ENCODE data around the gene IRGC. TPM values are rescaled to one million over a fixed set of nuclear protein-coding genes. Genes with fewer than 3 reads are reported as not detected.
A peak's percentile ranks its signal among the peaks of the same experiment; 100 is the strongest.

The IRGC gene
- total RNA-seq, 1 donor from 2014 or later, result not detected

GRCh38 chr19:43718627-43719377 lies 2.9 kb downstream of the IRGC start:
- ATAC-seq (ENCODE audit: poor library complexity) (no peak), DNase-seq (no peak)
- intact Hi-C loops (cut with DNase I), result no loop called here

GRCh38 chr19:43719378-43719868 lies 3.5 kb downstream of the IRGC start:
- DNase-seq (no peak), ATAC-seq (ENCODE audit: poor library complexity) (no peak)
- intact Hi-C loops (cut with DNase I), result no loop called here

- intact Hi-C loops (cut with DNase I), result no loop called here
- no peak for DNase-seq
- ATAC-seq (ENCODE audit: poor library complexity), result no peak
Observed at GRCh38 chr19:43719918-43720317, 4.0 kb downstream of the IRGC start.

- ATAC-seq (ENCODE audit: poor library complexity), result no peak
- no peak for DNase-seq
- intact Hi-C loops (cut with DNase I), result no loop called here
Observed at GRCh38 chr19:43720936-43721335, 5.1 kb downstream of the IRGC start.

- no peak for DNase-seq
- intact Hi-C loops (cut with DNase I), result no loop called here
Observed at GRCh38 chr19:43721469-43722048, 5.7 kb downstream of the IRGC start.

GRCh38 chr19:43723588-43723987 lies 7.7 kb downstream of the IRGC start:
- DNase-seq, result no peak
- ATAC-seq (ENCODE audit: poor library complexity), result no peak
- intact Hi-C loops (cut with DNase I), result no loop called here

More at GRCh38 chr19:43721469-43722048, 5.7 kb downstream of the IRGC start:
- no peak for ATAC-seq (ENCODE audit: poor library complexity)

GRCh38 chr19:43724896-43725295 lies 9.0 kb downstream of the IRGC start:
- intact Hi-C loops (cut with DNase I), result no loop called here
- DNase-seq (no peak), ATAC-seq (ENCODE audit: poor library complexity) (no peak)

- DNase-seq (no peak), ATAC-seq (ENCODE audit: poor library complexity) (peak; percentile 48)
- intact Hi-C loops (cut with DNase I), result no loop called here
Observed at GRCh38 chr19:43725468-43725867, 9.6 kb downstream of the IRGC start.

GRCh38 chr19:43726736-43727592 lies 11.1 kb downstream of the IRGC start:
- intact Hi-C loops (cut with DNase I), result no loop called here
- ATAC-seq (ENCODE audit: poor library complexity) (peak; percentile 81), DNase-seq (peak; percentile 65)

- ATAC-seq (ENCODE audit: poor library complexity) (no peak), DNase-seq (no peak)
- intact Hi-C loops (cut with DNase I), result no loop called here
Observed at GRCh38 chr19:43727593-43727853, 11.6 kb downstream of the IRGC start.

- DNase-seq, result no peak
- intact Hi-C loops (cut with DNase I), result no loop called here
- no peak for ATAC-seq (ENCODE audit: poor library complexity)
Observed at GRCh38 chr19:43729919-43730318, 14.0 kb downstream of the IRGC start.

GRCh38 chr19:43731346-43731745 lies 15.5 kb downstream of the IRGC start:
- ATAC-seq (ENCODE audit: poor library complexity), result no peak
- intact Hi-C loops (cut with DNase I), result no loop called here
- peak; percentile 53 for DNase-seq

- intact Hi-C loops (cut with DNase I), result no loop called here
- no peak for ATAC-seq (ENCODE audit: poor library complexity)
Observed at GRCh38 chr19:43731846-43732245, 16.0 kb downstream of the IRGC start.

GRCh38 chr19:43735013-43735412 lies 19.1 kb downstream of the IRGC start:
- ATAC-seq (ENCODE audit: poor library complexity) (no peak), DNase-seq (no peak)
- intact Hi-C loops (cut with DNase I), result no loop called here

More at GRCh38 chr19:43731846-43732245, 16.0 kb downstream of the IRGC start:
- no peak for DNase-seq

- DNase-seq, result no peak
- intact Hi-C loops (cut with DNase I), result no loop called here
- ATAC-seq (ENCODE audit: poor library complexity), result no peak
Observed at GRCh38 chr19:43735957-43736356, 20.1 kb downstream of the IRGC start.

GRCh38 chr19:43738780-43739211 lies 22.9 kb downstream of the IRGC start:
- intact Hi-C loops (cut with DNase I), result no loop called here
- peak; percentile 44 for ATAC-seq (ENCODE audit: poor library complexity)

GRCh38 chr19:43739439-43740235 lies 23.8 kb downstream of the IRGC start:
- intact Hi-C loops (cut with DNase I), result loop anchor here (10.0 kb wide), 1 partner anchor 75 kb away; no protein-coding TSS in a partner anchor
- ATAC-seq (ENCODE audit: poor library complexity), result peak; percentile 18

More at GRCh38 chr19:43738780-43739211, 22.9 kb downstream of the IRGC start:
- DNase-seq, result no peak

GRCh38 chr19:43741075-43741825 lies 25.4 kb downstream of the IRGC start:
- no peak for DNase-seq
- ATAC-seq (ENCODE audit: poor library complexity), result peak; percentile 47
- intact Hi-C loops (cut with DNase I), result loop anchor here (10.0 kb wide), 1 partner anchor 74 kb away; no protein-coding TSS in a partner anchor

More at GRCh38 chr19:43739439-43740235, 23.8 kb downstream of the IRGC start:
- no peak for DNase-seq

Data from Right ventricle myocardium superior (tissue), 1 donor.